Neural progenitor cell (in vitro differentiated cells): Measurements from ENCODE around the gene ZNF337.

ENCODE experiments used
- EZH2 ChIP-seq: fragments of 200-600 bp; sonication (generic); IDR thresholded peaks from 2 replicates; pipeline ENCODE4 v1.6.1; 2017; ENCODE audit warnings: antibody characterized with exemption, mild to moderate bottlenecking, moderate library complexity
- EZH2phosphoT487 ChIP-seq: fragments of 200-600 bp; sonication (generic); IDR thresholded peaks from 2 replicates; pipeline ENCODE4 v1.6.1; 2017; ENCODE audit warnings: antibody characterized with exemption
- TF ChIP-seq, protein P1 (sequence below): fragments of 200-600 bp; sonication (generic); IDR thresholded peaks from 2 replicates; pipeline ENCODE4 v1.5.1; 2017; ENCODE audit warnings: antibody characterized with exemption, mild to moderate bottlenecking

DNA sequence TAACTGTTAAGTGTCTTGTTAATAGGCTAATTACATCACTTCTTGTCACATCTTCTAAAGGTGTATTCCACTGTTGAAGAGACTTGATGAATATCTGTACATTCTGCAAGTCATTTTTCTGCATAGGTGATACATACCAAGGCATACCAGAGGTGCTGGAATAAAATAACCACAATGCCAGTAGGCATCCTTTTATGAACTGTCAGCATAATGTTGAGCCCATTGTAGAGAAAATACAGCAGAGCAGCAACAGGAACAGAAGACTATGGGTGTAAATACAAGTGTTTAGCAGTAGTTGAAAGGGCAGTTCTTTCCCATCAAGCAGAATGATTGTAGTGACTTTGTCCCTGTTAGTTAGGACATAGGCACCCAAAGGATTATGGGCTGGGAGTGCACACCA is 44.4 kb upstream of the ZNF337 start:
- TF ChIP-seq, protein P1, sequence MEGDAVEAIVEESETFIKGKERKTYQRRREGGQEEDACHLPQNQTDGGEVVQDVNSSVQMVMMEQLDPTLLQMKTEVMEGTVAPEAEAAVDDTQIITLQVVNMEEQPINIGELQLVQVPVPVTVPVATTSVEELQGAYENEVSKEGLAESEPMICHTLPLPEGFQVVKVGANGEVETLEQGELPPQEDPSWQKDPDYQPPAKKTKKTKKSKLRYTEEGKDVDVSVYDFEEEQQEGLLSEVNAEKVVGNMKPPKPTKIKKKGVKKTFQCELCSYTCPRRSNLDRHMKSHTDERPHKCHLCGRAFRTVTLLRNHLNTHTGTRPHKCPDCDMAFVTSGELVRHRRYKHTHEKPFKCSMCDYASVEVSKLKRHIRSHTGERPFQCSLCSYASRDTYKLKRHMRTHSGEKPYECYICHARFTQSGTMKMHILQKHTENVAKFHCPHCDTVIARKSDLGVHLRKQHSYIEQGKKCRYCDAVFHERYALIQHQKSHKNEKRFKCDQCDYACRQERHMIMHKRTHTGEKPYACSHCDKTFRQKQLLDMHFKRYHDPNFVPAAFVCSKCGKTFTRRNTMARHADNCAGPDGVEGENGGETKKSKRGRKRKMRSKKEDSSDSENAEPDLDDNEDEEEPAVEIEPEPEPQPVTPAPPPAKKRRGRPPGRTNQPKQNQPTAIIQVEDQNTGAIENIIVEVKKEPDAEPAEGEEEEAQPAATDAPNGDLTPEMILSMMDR, result no peak
- no peak for TF ChIP-seq EZH2
- TF ChIP-seq EZH2phosphoT487, result no peak
